Fibroblast of the aortic adventitia (primary cell): ENCODE results near the gene HTR2C. TPM values are rescaled to one million over a fixed set of nuclear protein-coding genes. Genes with fewer than 3 reads are reported as not detected.

ENCODE experiments used
- DNase-seq: peaks from one replicate; pipeline ENCODE4 v3.0.0-alpha.2; 2010; ENCODE audit warnings: low read depth
- H3K4me3 ChIP-seq: 2 replicates; pipeline ENCODE4 v1.5.1; 2011; ENCODE audit warnings: low read depth, mild to moderate bottlenecking, control low read depth, low read length, moderate library complexity
- CTCF ChIP-seq: IDR thresholded peaks from 2 replicates; pipeline ENCODE4 v1.5.1; 2011; ENCODE audit warnings: mild to moderate bottlenecking, low read length, control low read depth, inconsistent platforms; ENCODE audit not compliant: insufficient read depth
- total RNA-seq: library from RNA; depleted of rRNA; stranded (reverse); fragments of >200 nt; gene quantifications from 2 replicates; pipeline ENCODE4 v1.2.3, GENCODE V29; 2012; ENCODE audit warnings: low replicate concordance

HTR2C gene
- total RNA-seq, 1 donor: not detected

- no peak for DNase-seq
- TF ChIP-seq CTCF: no peak
Measured at GRCh38 chrX:114787061-114787460, 203.2 kb downstream of the HTR2C start.

GRCh38 chrX:114797494-114797893 lies 213.6 kb downstream of the HTR2C start:
- H3K4me3 ChIP-seq: no peak overlapping the region
- TF ChIP-seq CTCF: no peak
- no peak for DNase-seq

More at GRCh38 chrX:114787061-114787460, 203.2 kb downstream of the HTR2C start:
- H3K4me3 ChIP-seq: no peak overlapping the region

GRCh38 chrX:114798907-114799306 lies 215.0 kb downstream of the HTR2C start:
- H3K4me3 ChIP-seq: no peak overlapping the region
- peak; percentile 13 for DNase-seq
- no peak for TF ChIP-seq CTCF

- TF ChIP-seq CTCF: no peak
- H3K4me3 ChIP-seq: no peak overlapping the region
- peak; percentile 85 for DNase-seq
Measured at GRCh38 chrX:114800719-114801118, 216.8 kb downstream of the HTR2C start.

GRCh38 chrX:114819509-114819908 lies 235.6 kb downstream of the HTR2C start:
- no peak overlapping the region for H3K4me3 ChIP-seq
- no peak for TF ChIP-seq CTCF
- DNase-seq: no peak

GRCh38 chrX:114841051-114841450 lies 257.2 kb downstream of the HTR2C start:
- H3K4me3 ChIP-seq: no peak overlapping the region
- TF ChIP-seq CTCF: no peak
- DNase-seq: no peak

- H3K4me3 ChIP-seq: no peak overlapping the region
- TF ChIP-seq CTCF: no peak
- no peak for DNase-seq
Measured at GRCh38 chrX:114842181-114842580, 258.3 kb downstream of the HTR2C start.
